Central memory CD8-positive, alpha-beta T cell (primary cell): Measurements from ENCODE around the gene PDLIM4.
A peak's percentile ranks its signal among the peaks of the same experiment; 100 is the strongest.

Experiments used
- ATAC-seq: fragments of 150-1000 bp; cut with Tn5 transposase; replicated peaks from 2 replicates; pipeline ENCODE4 v1.10.0; 2022; ENCODE audit warnings: mild to moderate bottlenecking, moderate FRiP score, moderate number of reproducible peaks; ENCODE audit not compliant: poor library complexity, severe bottlenecking; ENCODE audit errors: extremely low read depth
- DNase-seq, 2 donors: peaks; one replicate each; pipeline ENCODE4 v3.0.0; 2021; ENCODE audit warnings: low spot score in 2 of 2
- H3K27ac Mint-ChIP-seq: one replicate; pipeline ENCODE4 v1.8.0; 2022; ENCODE audit warnings: low read depth, mild to moderate bottlenecking, moderate library complexity, mixed read lengths
- H3K27me3 Mint-ChIP-seq: one replicate; pipeline ENCODE4 v1.8.0; 2022; ENCODE audit warnings: mixed read lengths
- H3K36me3 Mint-ChIP-seq: one replicate; pipeline ENCODE4 v1.8.0; 2022; ENCODE audit warnings: mild to moderate bottlenecking, moderate library complexity, mixed read lengths; ENCODE audit not compliant: insufficient read depth
- H3K4me1 Mint-ChIP-seq: one replicate; pipeline ENCODE4 v1.8.0; 2022; ENCODE audit warnings: mixed read lengths
- H3K4me3 Mint-ChIP-seq: one replicate; pipeline ENCODE4 v1.8.0; 2022; ENCODE audit warnings: mild to moderate bottlenecking, moderate library complexity, mixed read lengths
- H3K9me3 Mint-ChIP-seq: one replicate; pipeline ENCODE4 v1.8.0; 2022; ENCODE audit warnings: mixed read lengths

The PDLIM4 gene

DNA sequence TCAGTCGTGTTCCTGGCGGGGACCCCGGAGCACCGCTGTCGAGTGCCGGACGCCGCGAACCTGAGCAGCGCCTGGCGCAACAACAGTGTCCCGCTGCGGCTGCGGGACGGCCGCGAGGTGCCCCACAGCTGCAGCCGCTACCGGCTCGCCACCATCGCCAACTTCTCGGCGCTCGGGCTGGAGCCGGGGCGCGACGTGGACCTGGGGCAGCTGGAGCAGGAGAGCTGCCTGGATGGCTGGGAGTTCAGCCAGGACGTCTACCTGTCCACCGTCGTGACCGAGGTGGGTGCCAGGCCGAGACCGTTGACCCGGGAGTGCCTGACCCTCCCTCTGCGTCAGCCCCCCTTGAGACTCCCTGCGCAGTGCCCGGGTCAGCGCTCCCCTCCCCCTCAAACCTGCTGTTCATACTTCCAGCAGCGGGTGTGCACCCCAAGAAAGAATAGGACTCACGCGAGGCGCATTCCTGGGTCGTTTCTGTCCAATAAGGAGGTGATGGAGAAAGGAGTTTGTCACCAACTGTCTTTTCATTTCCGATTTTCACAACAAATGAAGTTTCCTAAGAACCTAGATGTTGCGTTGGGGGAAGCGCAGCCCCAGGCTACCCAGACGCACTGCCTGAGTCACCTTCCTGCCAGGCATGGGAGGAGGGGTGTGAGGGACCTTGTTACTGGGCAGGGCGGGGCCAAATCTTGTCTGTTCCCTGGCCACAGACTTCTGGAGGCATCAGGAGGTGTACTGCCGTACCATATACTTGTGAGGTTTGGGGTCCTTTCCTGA lies 37.4 kb downstream of the PDLIM4 start:
- Mint-ChIP-seq H3K36me3 (no peaks in the 10 kb centered on the region), H3K27ac (peak overlapping the region; percentile 61), H3K27me3 (peaks cover 33% of the 10 kb centered on the region), H3K4me1 (peaks cover 12% of the 10 kb centered on the region), H3K9me3 (no peaks in the 10 kb centered on the region), H3K4me3 (peak overlapping the region; percentile 93)
- DNase-seq = no peak
- peak; percentile 1 for ATAC-seq

- Mint-ChIP-seq H3K4me1 (peaks cover 12% of the 10 kb centered on the region), H3K4me3 (peak overlapping the region; percentile 93), H3K27ac (no peak overlapping the region), H3K36me3 (no peaks in the 10 kb centered on the region), H3K9me3 (no peaks in the 10 kb centered on the region), H3K27me3 (peaks cover 33% of the 10 kb centered on the region)
- no peak for ATAC-seq
- DNase-seq = no peak
These were observed 38.3 kb downstream of the PDLIM4 start for GRCh38 chr5:132295505-132296411.

DNA sequence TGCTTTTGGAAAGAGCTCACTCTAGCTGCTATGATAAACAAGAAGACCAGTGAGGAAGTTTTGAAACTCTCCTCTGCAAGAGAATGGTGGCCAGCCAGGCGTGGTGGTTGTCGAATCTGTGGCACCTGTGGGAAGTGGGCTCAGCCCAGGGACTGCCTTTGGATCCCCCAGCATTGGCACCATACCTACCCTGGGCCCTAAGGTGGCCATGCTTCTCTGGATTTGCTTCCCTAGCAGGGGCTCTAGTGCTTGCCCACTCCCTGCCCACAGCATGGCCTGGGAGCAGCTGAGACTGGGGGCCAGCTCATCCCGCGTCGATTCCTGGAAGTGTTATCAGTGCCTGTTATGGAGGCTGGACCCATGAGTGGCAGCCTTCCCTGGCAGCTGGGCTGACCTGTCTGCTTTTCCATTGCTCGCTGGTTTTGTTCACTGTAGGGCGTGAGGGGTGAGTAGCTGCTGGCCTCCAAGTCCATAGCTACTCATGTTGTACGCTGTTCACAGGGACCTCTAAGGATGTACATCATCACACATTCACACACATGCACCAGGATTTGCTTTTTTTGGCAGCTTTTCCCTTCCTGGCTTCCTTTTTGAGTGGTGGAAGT lies 39.0 kb downstream of the PDLIM4 start:
- Mint-ChIP-seq H3K9me3 (no peaks in the 10 kb centered on the region), H3K4me1 (peaks cover 12% of the 10 kb centered on the region), H3K27ac (peak overlapping the region; percentile 41), H3K27me3 (peaks cover 33% of the 10 kb centered on the region), H3K36me3 (no peaks in the 10 kb centered on the region), H3K4me3 (no peak overlapping the region)
- no peak for ATAC-seq
- DNase-seq = no peak

GRCh38 chr5:132297211-132297940 lies 39.9 kb downstream of the PDLIM4 start:
- no peaks in the 10 kb centered on the region for H3K36me3 Mint-ChIP-seq
- DNase-seq (no peak), ATAC-seq (no peak)
- H3K4me1 Mint-ChIP-seq = peaks cover 12% of the 10 kb centered on the region
- H3K4me3 Mint-ChIP-seq = no peak overlapping the region
- H3K27ac Mint-ChIP-seq = peak overlapping the region; percentile 41
- H3K9me3 Mint-ChIP-seq = no peaks in the 10 kb centered on the region
- H3K27me3 Mint-ChIP-seq = peaks cover 33% of the 10 kb centered on the region

GRCh38 chr5:132298298-132299212 lies 41.1 kb downstream of the PDLIM4 start:
- no peak overlapping the region for H3K4me3 Mint-ChIP-seq
- H3K9me3 Mint-ChIP-seq = no peaks in the 10 kb centered on the region
- peaks cover 33% of the 10 kb centered on the region for H3K27me3 Mint-ChIP-seq

GRCh38 chr5:132299917-132300316 lies 42.4 kb downstream of the PDLIM4 start:
- Mint-ChIP-seq H3K36me3 (no peaks in the 10 kb centered on the region), H3K9me3 (peaks cover under 1% of the 10 kb centered on the region), H3K4me3 (no peak overlapping the region), H3K27me3 (peaks cover 26% of the 10 kb centered on the region), H3K4me1 (peaks cover 5% of the 10 kb centered on the region), H3K27ac (no peak overlapping the region)
- ATAC-seq (no peak), DNase-seq (no peak)

More at GRCh38 chr5:132298298-132299212, 41.1 kb downstream of the PDLIM4 start:
- H3K4me1 Mint-ChIP-seq = peaks cover 12% of the 10 kb centered on the region
- ATAC-seq (no peak), DNase-seq (no peak)
- no peak overlapping the region for H3K27ac Mint-ChIP-seq
- no peaks in the 10 kb centered on the region for H3K36me3 Mint-ChIP-seq

DNA sequence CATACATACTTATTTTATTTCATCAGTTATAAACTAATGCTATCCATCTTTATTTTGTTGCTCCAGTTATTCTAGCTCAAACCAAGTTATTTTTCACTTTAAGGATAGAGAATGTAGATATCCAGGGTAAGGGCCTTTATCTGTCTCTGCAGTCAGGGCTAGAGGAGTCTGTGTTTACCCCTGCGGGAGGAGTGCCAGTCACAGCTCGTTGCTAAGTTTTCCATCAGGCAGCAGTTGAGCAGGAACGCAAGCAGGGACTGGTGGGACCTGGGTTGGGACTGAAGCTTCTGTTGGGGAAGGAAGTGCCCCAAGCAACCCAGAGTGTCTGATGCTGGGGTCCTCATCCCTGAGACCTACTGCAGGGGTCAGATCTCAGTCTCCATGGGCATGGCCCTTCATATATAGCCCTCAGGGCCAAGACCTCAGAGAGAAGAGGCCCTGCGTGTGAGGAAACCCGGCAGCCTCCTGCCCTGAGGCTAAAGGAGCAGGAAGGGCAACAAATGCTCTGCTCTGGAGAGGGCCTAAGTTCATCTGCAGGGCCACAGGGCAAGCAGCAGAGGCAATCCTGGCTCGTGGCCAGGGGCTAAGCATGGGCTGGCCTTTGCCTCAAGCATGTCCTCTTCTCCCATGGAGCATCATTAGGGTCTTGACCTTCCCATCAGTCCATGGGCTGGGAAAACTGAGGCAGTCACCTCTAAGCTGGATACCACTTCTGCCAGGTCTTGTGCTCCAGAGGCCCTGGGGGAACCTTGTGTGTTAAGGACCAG lies 43.3 kb downstream of the PDLIM4 start:
- H3K4me3 Mint-ChIP-seq = no peak overlapping the region
- H3K9me3 Mint-ChIP-seq = peaks cover 7% of the 10 kb centered on the region
- H3K36me3 Mint-ChIP-seq = no peaks in the 10 kb centered on the region
- peaks cover 17% of the 10 kb centered on the region for H3K27me3 Mint-ChIP-seq
- DNase-seq (no peak), ATAC-seq (no peak)
- no peak overlapping the region for H3K27ac Mint-ChIP-seq
- no peaks in the 10 kb centered on the region for H3K4me1 Mint-ChIP-seq

DNA sequence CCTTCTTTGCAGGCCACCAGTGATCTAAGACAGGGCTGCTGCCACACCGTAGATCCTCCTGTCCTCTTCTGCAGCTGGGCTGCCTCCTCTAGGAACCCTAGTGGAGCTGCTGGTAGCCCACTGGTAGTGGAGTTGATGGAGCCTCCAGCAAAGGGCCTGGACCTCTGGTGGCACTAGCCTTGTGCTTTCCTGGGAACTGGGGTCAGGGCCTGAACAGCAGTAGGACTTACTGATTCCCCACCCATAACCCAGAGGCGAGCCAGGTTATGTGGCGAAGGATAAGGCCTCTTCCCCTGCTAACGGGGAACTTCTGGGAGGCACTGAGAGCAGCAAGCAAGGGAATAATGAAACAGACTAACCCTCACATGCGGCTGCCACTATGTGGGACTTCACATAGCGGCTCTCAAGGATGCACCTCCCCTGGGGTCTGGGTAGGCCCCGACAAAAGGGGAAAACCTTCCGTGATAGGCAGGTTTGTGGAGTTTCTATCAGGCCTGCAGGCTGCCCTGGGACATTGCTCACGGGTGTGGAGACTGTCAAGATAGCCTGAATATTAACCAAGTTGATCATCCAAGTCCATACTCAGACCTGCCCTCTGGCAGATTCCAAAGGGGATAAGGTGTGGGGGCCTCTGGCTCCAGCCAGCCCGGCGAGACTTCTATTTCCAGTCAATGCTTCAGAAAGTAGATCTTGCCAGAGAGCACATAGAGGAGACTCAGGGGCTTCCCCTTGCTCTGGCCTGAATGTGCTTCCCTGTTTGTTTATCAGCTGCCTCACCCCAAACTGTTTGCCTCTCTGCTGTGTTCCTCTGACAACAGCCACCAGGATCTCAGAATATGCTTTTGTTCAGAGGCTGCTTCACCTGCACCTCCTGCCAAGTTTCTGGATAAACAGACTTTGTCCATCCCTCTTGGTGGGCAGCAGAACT lies 44.1 kb downstream of the PDLIM4 start:
- ATAC-seq = no peak
- H3K36me3 Mint-ChIP-seq = no peaks in the 10 kb centered on the region
- H3K4me1 Mint-ChIP-seq = no peaks in the 10 kb centered on the region
- H3K4me3 Mint-ChIP-seq = no peak overlapping the region
- no peak overlapping the region for H3K27ac Mint-ChIP-seq
- H3K9me3 Mint-ChIP-seq = peaks cover 7% of the 10 kb centered on the region
- no peak for DNase-seq
- peaks cover 9% of the 10 kb centered on the region for H3K27me3 Mint-ChIP-seq

DNA sequence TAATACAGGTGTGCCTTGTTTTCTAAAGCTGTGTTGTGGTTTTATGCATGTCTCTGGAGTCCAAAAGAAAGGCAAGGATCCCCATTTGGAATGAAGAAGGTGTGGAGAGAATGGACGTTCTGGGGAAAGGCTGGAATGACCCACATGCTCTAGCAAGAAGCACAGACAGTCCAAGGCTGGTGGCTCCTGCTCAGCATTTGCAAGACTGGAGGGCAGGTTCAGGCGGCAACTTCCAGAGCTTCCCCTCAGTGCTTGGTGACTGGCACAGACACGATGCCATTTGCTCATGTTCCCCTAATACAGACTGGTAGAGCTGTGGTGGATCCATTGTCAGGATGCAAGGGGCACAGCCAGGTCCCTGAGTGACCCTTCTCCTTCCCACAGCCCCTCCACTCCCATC lies 44.9 kb downstream of the PDLIM4 start:
- H3K4me1 Mint-ChIP-seq = no peaks in the 10 kb centered on the region
- peaks cover 7% of the 10 kb centered on the region for H3K9me3 Mint-ChIP-seq
- DNase-seq = no peak
- H3K27ac Mint-ChIP-seq = no peak overlapping the region
- H3K27me3 Mint-ChIP-seq = peaks cover under 1% of the 10 kb centered on the region
- no peaks in the 10 kb centered on the region for H3K36me3 Mint-ChIP-seq
- no peak overlapping the region for H3K4me3 Mint-ChIP-seq
- no peak for ATAC-seq

GRCh38 chr5:132303589-132303988 lies 46.1 kb downstream of the PDLIM4 start:
- Mint-ChIP-seq H3K4me1 (no peaks in the 10 kb centered on the region), H3K9me3 (peaks cover 7% of the 10 kb centered on the region), H3K27me3 (no peaks in the 10 kb centered on the region), H3K4me3 (no peak overlapping the region), H3K27ac (no peak overlapping the region), H3K36me3 (no peaks in the 10 kb centered on the region)
- DNase-seq (no peak), ATAC-seq (no peak)
